Measurements from ENCODE around the gene HCRTR1. TPM values are rescaled to one million over a fixed set of nuclear protein-coding genes. Genes with fewer than 3 reads are reported as not detected.

The HCRTR1 gene
- total and polyA plus RNA-seq, 10 donors = 0.06 TPM; not detected in 9

GRCh38 chr1:31675161-31675560 lies 57.7 kb downstream of the HCRTR1 start:
- Histone ChIP-seq H3K9me3 (no peaks in the 10 kb centered on the region), H3K27ac (no peak overlapping the region), H3K27me3 (replicated peaks in 1 of 7) (peaks cover 0 to 19% (median 0%) of the 10 kb centered on the region in 7 donors), H3K4me3 (no peak overlapping the region), H3K4me1 (peaks cover 5 to 18% (median 15%) of the 10 kb centered on the region in 6 donors), H3K36me3 (no peaks in the 10 kb centered on the region)
- intact Hi-C loops (cut with DNase I; ENCODE audit: low total_unique reads) = no loop called here
- DNase-seq = no peak
- WGBS, 5 donors = 73 to 81% (median 76%) methylated on average over 7 of the region's 7 CpGs
- TF ChIP-seq POLR2A (IDR thresholded peaks at IDR 0.05) = no peak
- TF ChIP-seq POLR2AphosphoS5 (IDR thresholded peaks at IDR 0.05) = no peak
- TF ChIP-seq, protein P1, sequence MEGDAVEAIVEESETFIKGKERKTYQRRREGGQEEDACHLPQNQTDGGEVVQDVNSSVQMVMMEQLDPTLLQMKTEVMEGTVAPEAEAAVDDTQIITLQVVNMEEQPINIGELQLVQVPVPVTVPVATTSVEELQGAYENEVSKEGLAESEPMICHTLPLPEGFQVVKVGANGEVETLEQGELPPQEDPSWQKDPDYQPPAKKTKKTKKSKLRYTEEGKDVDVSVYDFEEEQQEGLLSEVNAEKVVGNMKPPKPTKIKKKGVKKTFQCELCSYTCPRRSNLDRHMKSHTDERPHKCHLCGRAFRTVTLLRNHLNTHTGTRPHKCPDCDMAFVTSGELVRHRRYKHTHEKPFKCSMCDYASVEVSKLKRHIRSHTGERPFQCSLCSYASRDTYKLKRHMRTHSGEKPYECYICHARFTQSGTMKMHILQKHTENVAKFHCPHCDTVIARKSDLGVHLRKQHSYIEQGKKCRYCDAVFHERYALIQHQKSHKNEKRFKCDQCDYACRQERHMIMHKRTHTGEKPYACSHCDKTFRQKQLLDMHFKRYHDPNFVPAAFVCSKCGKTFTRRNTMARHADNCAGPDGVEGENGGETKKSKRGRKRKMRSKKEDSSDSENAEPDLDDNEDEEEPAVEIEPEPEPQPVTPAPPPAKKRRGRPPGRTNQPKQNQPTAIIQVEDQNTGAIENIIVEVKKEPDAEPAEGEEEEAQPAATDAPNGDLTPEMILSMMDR (IDR thresholded peaks at IDR 0.05 in 8 of 11, conservative IDR thresholded peaks at IDR 0.05 in 3 of 11) = no peak

DNA sequence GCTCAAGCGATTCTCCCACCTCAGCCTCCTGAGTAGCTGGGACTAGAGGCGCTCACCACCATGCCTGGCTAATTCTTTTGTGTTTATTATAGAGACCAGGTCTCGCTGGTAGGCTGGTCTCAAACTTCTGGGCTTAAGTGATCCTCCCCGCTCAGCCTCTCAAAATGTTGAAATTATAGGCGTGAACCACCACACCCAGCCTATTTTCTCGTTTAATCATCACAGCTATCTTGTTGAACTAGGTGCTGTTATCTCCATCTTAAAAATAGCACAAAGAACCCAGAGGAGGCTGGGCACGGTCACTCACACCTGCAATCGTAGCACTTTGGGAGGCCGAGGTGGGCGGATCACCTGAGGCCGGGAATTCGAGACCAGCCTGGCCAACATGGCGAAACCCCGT lies 58.3 kb downstream of the HCRTR1 start:
- H3K36me3 ChIP-seq = no peaks in the 10 kb centered on the region
- DNase-seq = no peak
- H3K27me3 ChIP-seq (replicated peaks in 1 of 7) = peaks cover 0 to 19% (median 0%) of the 10 kb centered on the region in 7 donors
- H3K9me3 ChIP-seq = no peaks in the 10 kb centered on the region
- TF ChIP-seq POLR2A (IDR thresholded peaks at IDR 0.05) (no peak), POLR2AphosphoS5 (IDR thresholded peaks at IDR 0.05) (no peak)
- TF ChIP-seq, protein P1 (IDR thresholded peaks at IDR 0.05 in 8 of 11, conservative IDR thresholded peaks at IDR 0.05 in 3 of 11) = no peak
- no peak overlapping the region for H3K27ac ChIP-seq
- intact Hi-C loops (cut with DNase I; ENCODE audit: low total_unique reads) = no loop called here
- no peak overlapping the region for H3K4me3 ChIP-seq
- WGBS, 5 donors = 87 to 92% (median 89%) methylated on average over 14 of the region's 14 CpGs
- H3K4me1 ChIP-seq = peaks cover 0 to 12% (median 9%) of the 10 kb centered on the region in 6 donors

Other genes starting within 250 kb of the HCRTR1 start
- 10 to 100 TPM in 6 of 7 donors, 1 to 10 TPM in 1; 4.1 to 57.1 (median 24.7) TPM for gene FABP3, start 244.6 kb upstream of the HCRTR1 start, total RNA-seq
- gene FABP3, start 244.6 kb upstream of the HCRTR1 start, polyA plus RNA-seq = 10 to 100 TPM; 14.2 to 50.0 (median 22.2) TPM
- gene SERINC2, start 204.5 kb upstream of the HCRTR1 start, total RNA-seq = 1 to 10 TPM; 1.4 to 8.7 (median 2.8) TPM
- 1 to 10 TPM; 1.3 to 4.1 (median 2.4) TPM for gene SERINC2, start 204.5 kb upstream of the HCRTR1 start, polyA plus RNA-seq
- 100 to 1,000 TPM; 124 to 393 (median 243) TPM for gene TINAGL1, start 41.2 kb upstream of the HCRTR1 start, total RNA-seq
- 10 to 100 TPM; 18.5 to 98.9 (median 38.0) TPM for gene TINAGL1, start 41.2 kb upstream of the HCRTR1 start, polyA plus RNA-seq
- gene PEF1, start 27.2 kb downstream of the HCRTR1 start, total RNA-seq = 10 to 100 TPM; 48.2 to 73.4 (median 54.5) TPM
- gene PEF1, start 27.2 kb downstream of the HCRTR1 start, polyA plus RNA-seq = 10 to 100 TPM; 46.5 to 70.4 (median 60.8) TPM
- 10 to 100 TPM in 5 of 7 donors, 1 to 10 TPM in 2; 4.7 to 22.0 (median 12.4) TPM for gene COL16A1, start 86.3 kb downstream of the HCRTR1 start, total RNA-seq
- gene COL16A1, start 86.3 kb downstream of the HCRTR1 start, polyA plus RNA-seq = 10 to 100 TPM in 2 of 3 donors, 1 to 10 TPM in 1; 9.5 to 25.6 (median 14.4) TPM
- 1 to 10 TPM in 5 of 7 donors, under 1 TPM in 2; 0.82 to 5.1 (median 2.7) TPM for gene ADGRB2, start 146.7 kb downstream of the HCRTR1 start, total RNA-seq
- gene ADGRB2, start 146.7 kb downstream of the HCRTR1 start, polyA plus RNA-seq = 1 to 10 TPM in 1 of 3 donors, under 1 TPM in 2; 0.52 to 1.4 (median 0.57) TPM
- gene SPOCD1, start 198.3 kb downstream of the HCRTR1 start, total RNA-seq = 1 to 10 TPM; 1.2 to 5.0 (median 4.1) TPM
- 1 to 10 TPM in 2 of 3 donors, under 1 TPM in 1; 0.74 to 2.0 (median 1.4) TPM for gene SPOCD1, start 198.3 kb downstream of the HCRTR1 start, polyA plus RNA-seq

Data from spleen (tissue), 11 donors.